Vagina (tissue), 2 donors: ENCODE measurements around the gene ARHGEF38. TPM values are rescaled to one million over a fixed set of nuclear protein-coding genes. Genes with fewer than 3 reads are reported as not detected.

Source experiments
- DNase-seq, 2 donors: peaks; one replicate each; pipeline ENCODE4 v3.0.0-alpha.2; 2017; ENCODE audit errors: extremely low spot score in 2 of 2
- H3K27ac ChIP-seq: fragments of 200-600 bp; sonication (generic); one replicate; pipeline ENCODE4 v1.5.1; 2019
- H3K27me3 ChIP-seq: fragments of 200-600 bp; sonication (generic); one replicate; pipeline ENCODE4 v1.5.1; 2019
- H3K36me3 ChIP-seq, 2 donors: fragments of 200-600 bp; sonication (generic); one replicate each; pipeline ENCODE4 v1.5.1; 2017 to 2019
- H3K4me1 ChIP-seq: fragments of 200-600 bp; sonication (generic); one replicate; pipeline ENCODE4 v1.5.1; 2019
- H3K4me3 ChIP-seq, 2 donors: fragments of 200-600 bp; sonication (generic); 1 replicate in 1 of 2; 2 replicates in 1 of 2; pipeline ENCODE4 v1.5.1; 2016 to 2019
- H3K9me3 ChIP-seq: fragments of 200-600 bp; sonication (generic); one replicate; pipeline ENCODE4 v1.5.1; 2019
- CTCF ChIP-seq, 3 experiments: fragments of 450-650 bp in 2 of 3; fragments of 200-600 bp in 1 of 3; sonication (generic) in 1 of 3; IDR thresholded peaks; one replicate each; pipeline ENCODE4 v1.5.1; 2017 to 2019; ENCODE audit warnings: antibody characterized with exemption in 3 of 3, mild to moderate bottlenecking in 2 of 3, moderate library complexity in 2 of 3
- POLR2A ChIP-seq, 2 donors: fragments of 450-650 bp; IDR thresholded peaks; one replicate each; pipeline ENCODE4 v1.6.1; 2017; ENCODE audit warnings: antibody characterized with exemption in 2 of 2, mild to moderate bottlenecking in 2 of 2, moderate library complexity in 2 of 2
- POLR2AphosphoS5 ChIP-seq, 2 donors: sonication (generic); formaldehyde crosslinking; IDR thresholded peaks; one replicate each; pipeline ENCODE4 v1.9.0; 2017; ENCODE audit warnings: antibody characterized with exemption in 2 of 2, mild to moderate bottlenecking in 2 of 2, low read depth in 1 of 2; ENCODE audit not compliant: insufficient read depth in 1 of 2
- intact Hi-C: fragments of 100-400 bp; cut with DNase I; formaldehyde crosslinking; loops from one replicate; pipeline ENCODE4 v1.15.1; 2023
- total RNA-seq: library from RNA; depleted of rRNA; stranded (reverse); fragments of >200 nt; gene quantifications from one replicate; pipeline ENCODE4 v1.2.3, GENCODE V29; 2016

The ARHGEF38 gene
- total RNA-seq, 1 donor from 2014 or later: not detected

- H3K27me3 ChIP-seq: no peaks in the 10 kb centered on the region
- TF ChIP-seq POLR2AphosphoS5 (IDR thresholded peaks at IDR 0.05; ENCODE audit: insufficient read depth in 1 of 2, low read depth in 1 of 2) (no peak), POLR2A (IDR thresholded peaks at IDR 0.05) (no peak), CTCF (IDR thresholded peaks at IDR 0.05) (no peak)
- no peak overlapping the region for H3K27ac ChIP-seq
- no peak for DNase-seq
- H3K36me3 ChIP-seq: no peaks in the 10 kb centered on the region
- H3K4me1 ChIP-seq: peaks cover 7% of the 10 kb centered on the region
- H3K9me3 ChIP-seq: no peaks in the 10 kb centered on the region
- no peak overlapping the region for H3K4me3 ChIP-seq
- intact Hi-C loops: no loop called here
Observed at GRCh38 chr4:105712766-105713165, 160.3 kb downstream of the ARHGEF38 start.

- H3K36me3 ChIP-seq: no peaks in the 10 kb centered on the region
- no peak for DNase-seq
- peaks cover 6% of the 10 kb centered on the region for H3K4me1 ChIP-seq
- H3K27ac ChIP-seq: no peak overlapping the region
- intact Hi-C loops: no loop called here
- H3K9me3 ChIP-seq: no peaks in the 10 kb centered on the region
- TF ChIP-seq CTCF (IDR thresholded peaks at IDR 0.05) (no peak), POLR2AphosphoS5 (IDR thresholded peaks at IDR 0.05; ENCODE audit: insufficient read depth in 1 of 2, low read depth in 1 of 2) (no peak), POLR2A (IDR thresholded peaks at IDR 0.05) (no peak)
- H3K27me3 ChIP-seq: no peaks in the 10 kb centered on the region
- no peak overlapping the region for H3K4me3 ChIP-seq
Observed at GRCh38 chr4:105714071-105714521, 161.7 kb downstream of the ARHGEF38 start.

GRCh38 chr4:105714932-105715331 is 162.5 kb downstream of the ARHGEF38 start:
- H3K4me1 ChIP-seq: no peaks in the 10 kb centered on the region
- DNase-seq: no peak
- intact Hi-C loops: no loop called here
- TF ChIP-seq POLR2AphosphoS5 (IDR thresholded peaks at IDR 0.05; ENCODE audit: insufficient read depth in 1 of 2, low read depth in 1 of 2) (no peak), CTCF (IDR thresholded peaks at IDR 0.05) (no peak), POLR2A (IDR thresholded peaks at IDR 0.05) (no peak)
- H3K9me3 ChIP-seq: no peaks in the 10 kb centered on the region
- H3K36me3 ChIP-seq: no peaks in the 10 kb centered on the region
- no peaks in the 10 kb centered on the region for H3K27me3 ChIP-seq
- no peak overlapping the region for H3K27ac ChIP-seq
- no peak overlapping the region for H3K4me3 ChIP-seq

GRCh38 chr4:105715692-105716278 is 163.4 kb downstream of the ARHGEF38 start:
- no peaks in the 10 kb centered on the region for H3K27me3 ChIP-seq
- no peaks in the 10 kb centered on the region for H3K9me3 ChIP-seq
- TF ChIP-seq CTCF (IDR thresholded peaks at IDR 0.05) (peak in 1 of 3 experiments; percentile 32), POLR2AphosphoS5 (IDR thresholded peaks at IDR 0.05; ENCODE audit: insufficient read depth in 1 of 2, low read depth in 1 of 2) (no peak)
- no peaks in the 10 kb centered on the region for H3K4me1 ChIP-seq
- intact Hi-C loops: no loop called here
- no peak for DNase-seq
- no peaks in the 10 kb centered on the region for H3K36me3 ChIP-seq
- no peak overlapping the region for H3K27ac ChIP-seq
- H3K4me3 ChIP-seq: no peak overlapping the region

GRCh38 chr4:105719204-105719603 is 166.8 kb downstream of the ARHGEF38 start:
- Histone ChIP-seq H3K4me3 (no peak overlapping the region), H3K27me3 (no peaks in the 10 kb centered on the region), H3K4me1 (no peaks in the 10 kb centered on the region), H3K27ac (no peak overlapping the region), H3K9me3 (no peaks in the 10 kb centered on the region), H3K36me3 (no peaks in the 10 kb centered on the region)
- intact Hi-C loops: no loop called here
- DNase-seq: no peak
- TF ChIP-seq POLR2AphosphoS5 (IDR thresholded peaks at IDR 0.05; ENCODE audit: insufficient read depth in 1 of 2, low read depth in 1 of 2) (no peak), POLR2A (IDR thresholded peaks at IDR 0.05) (no peak), CTCF (IDR thresholded peaks at IDR 0.05) (no peak)
